Chondrocyte (in vitro differentiated cells): ENCODE data around the gene TIMM13. TPM values are rescaled to one million over a fixed set of nuclear protein-coding genes. Genes with fewer than 3 reads are reported as not detected.

ENCODE experiments used
- DNase-seq: peaks from one replicate; pipeline ENCODE4 v3.0.0; 2021; ENCODE audit warnings: mixed read lengths, low spot score
- H3K27ac Mint-ChIP-seq: one replicate; pipeline ENCODE4 v1.8.0; 2021; ENCODE audit warnings: mild to moderate bottlenecking, moderate library complexity, mixed read lengths; ENCODE audit not compliant: unreplicated experiment
- H3K27me3 Mint-ChIP-seq: 2 replicates; pipeline ENCODE4 v1.8.0; 2021; ENCODE audit warnings: low read depth, mixed read lengths
- H3K36me3 Mint-ChIP-seq: 2 replicates; pipeline ENCODE4 v1.8.0; 2021; ENCODE audit warnings: low read depth, mixed read lengths
- H3K4me1 Mint-ChIP-seq: 2 replicates; pipeline ENCODE4 v1.8.0; 2021; ENCODE audit warnings: low read depth, mild to moderate bottlenecking, mixed read lengths
- H3K4me3 Mint-ChIP-seq: one replicate; pipeline ENCODE4 v1.8.0; 2021; ENCODE audit warnings: mild to moderate bottlenecking, moderate library complexity, mixed read lengths; ENCODE audit not compliant: unreplicated experiment
- H3K9me3 Mint-ChIP-seq: 2 replicates; pipeline ENCODE4 v1.8.0; 2021; ENCODE audit warnings: low read depth, mixed read lengths
- CTCF ChIP-seq: fragments of 200-600 bp; sonication (generic); IDR thresholded peaks from 2 replicates; pipeline ENCODE4 v1.5.0; 2021; ENCODE audit warnings: antibody characterized with exemption, mild to moderate bottlenecking, moderate library complexity
- total RNA-seq: library from RNA; stranded (reverse); gene quantifications from 3 replicates; pipeline ENCODE4 v1.2.1, GENCODE V29; 2021

The TIMM13 gene
- total RNA-seq, 1 donor from 2014 or later: 74.6 TPM

DNA sequence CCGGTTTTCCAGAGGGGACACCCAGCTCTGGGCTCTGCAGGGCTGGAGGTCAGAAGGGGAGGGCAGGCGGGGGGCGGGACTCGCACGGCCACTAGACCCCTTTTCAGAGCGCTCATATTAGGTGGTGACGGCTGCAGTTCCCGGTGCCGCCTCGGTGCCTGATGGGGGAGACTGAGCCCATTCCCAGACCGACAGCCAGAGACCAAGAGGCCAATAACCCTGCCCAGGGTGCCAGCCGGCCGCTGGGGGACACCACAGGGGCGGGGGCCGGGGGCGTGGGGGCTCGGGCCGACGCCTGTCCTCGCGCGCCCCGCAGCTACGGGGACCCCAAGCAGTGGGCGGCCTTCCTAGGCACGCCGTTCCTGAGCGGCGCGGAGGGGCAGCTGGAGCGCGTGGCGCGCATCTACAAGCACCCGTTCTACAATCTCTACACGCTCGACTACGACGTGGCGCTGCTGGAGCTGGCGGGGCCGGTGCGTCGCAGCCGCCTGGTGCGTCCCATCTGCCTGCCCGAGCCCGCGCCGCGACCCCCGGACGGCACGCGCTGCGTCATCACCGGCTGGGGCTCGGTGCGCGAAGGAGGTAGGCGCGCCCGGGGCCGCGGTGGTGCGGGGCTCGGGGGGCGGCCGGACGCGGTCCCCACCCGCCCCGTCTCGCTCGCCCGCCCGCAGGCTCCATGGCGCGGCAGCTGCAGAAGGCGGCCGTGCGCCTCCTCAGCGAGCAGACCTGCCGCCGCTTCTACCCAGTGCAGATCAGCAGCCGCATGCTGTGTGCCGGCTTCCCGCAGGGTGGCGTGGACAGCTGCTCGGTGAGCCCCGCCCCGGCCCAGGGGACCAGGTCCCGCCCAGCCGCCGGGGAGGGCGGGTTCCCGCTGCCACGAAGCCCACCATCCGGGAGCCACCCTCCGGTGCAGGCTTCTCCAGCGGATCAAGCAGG is 2.4 kb downstream of the TIMM13 start:
- DNase-seq: no peak
- no peaks in the 10 kb centered on the region for H3K27me3 Mint-ChIP-seq
- peaks cover 17% of the 10 kb centered on the region for H3K4me1 Mint-ChIP-seq
- peak overlapping the region; percentile 92 for H3K4me3 Mint-ChIP-seq
- no peak overlapping the region for H3K27ac Mint-ChIP-seq
- no peaks in the 10 kb centered on the region for H3K9me3 Mint-ChIP-seq
- TF ChIP-seq CTCF: peak; percentile 74
- peaks cover 2% of the 10 kb centered on the region for H3K36me3 Mint-ChIP-seq

- no peaks in the 10 kb centered on the region for H3K36me3 Mint-ChIP-seq
- H3K4me1 Mint-ChIP-seq: peaks cover 17% of the 10 kb centered on the region
- no peak overlapping the region for H3K4me3 Mint-ChIP-seq
- no peak overlapping the region for H3K27ac Mint-ChIP-seq
- H3K27me3 Mint-ChIP-seq: no peaks in the 10 kb centered on the region
- TF ChIP-seq CTCF: no peak
- DNase-seq: no peak
- H3K9me3 Mint-ChIP-seq: no peaks in the 10 kb centered on the region
These were observed 3.3 kb downstream of the TIMM13 start for GRCh38 chr19:2423915-2424685.

GRCh38 chr19:2423071-2423914 is 4.1 kb downstream of the TIMM13 start:
- no peaks in the 10 kb centered on the region for H3K9me3 Mint-ChIP-seq
- H3K4me1 Mint-ChIP-seq: peaks cover 17% of the 10 kb centered on the region
- DNase-seq: no peak
- TF ChIP-seq CTCF: no peak
- no peaks in the 10 kb centered on the region for H3K36me3 Mint-ChIP-seq
- no peaks in the 10 kb centered on the region for H3K27me3 Mint-ChIP-seq
- H3K27ac Mint-ChIP-seq: no peak overlapping the region
- H3K4me3 Mint-ChIP-seq: no peak overlapping the region

DNA sequence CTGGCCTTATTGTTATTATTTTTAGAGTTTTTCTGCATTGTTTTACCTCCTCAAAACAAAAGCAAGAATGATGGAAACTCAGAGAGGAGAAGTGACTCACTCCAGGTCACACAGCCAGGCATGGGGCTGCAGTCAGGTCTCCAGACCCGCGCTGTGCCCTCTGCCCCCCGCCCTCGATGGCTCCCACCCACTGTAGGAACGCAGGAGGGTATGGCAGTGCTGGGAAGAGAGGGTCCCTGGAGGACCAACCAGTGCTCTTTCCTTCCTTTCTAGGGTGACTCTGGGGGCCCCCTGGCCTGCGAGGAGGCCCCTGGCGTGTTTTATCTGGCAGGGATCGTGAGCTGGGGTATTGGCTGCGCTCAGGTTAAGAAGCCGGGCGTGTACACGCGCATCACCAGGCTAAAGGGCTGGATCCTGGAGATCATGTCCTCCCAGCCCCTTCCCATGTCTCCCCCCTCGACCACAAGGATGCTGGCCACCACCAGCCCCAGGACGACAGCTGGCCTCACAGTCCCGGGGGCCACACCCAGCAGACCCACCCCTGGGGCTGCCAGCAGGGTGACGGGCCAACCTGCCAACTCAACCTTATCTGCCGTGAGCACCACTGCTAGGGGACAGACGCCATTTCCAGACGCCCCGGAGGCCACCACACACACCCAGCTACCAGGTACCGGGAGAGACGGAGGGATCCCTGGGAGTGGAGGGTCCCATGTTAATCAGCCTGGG is 5.6 kb downstream of the TIMM13 start:
- Mint-ChIP-seq H3K9me3 (no peaks in the 10 kb centered on the region), H3K4me3 (no peak overlapping the region), H3K36me3 (peaks cover 2% of the 10 kb centered on the region), H3K27me3 (no peaks in the 10 kb centered on the region), H3K27ac (no peak overlapping the region), H3K4me1 (peaks cover 13% of the 10 kb centered on the region)
- no peak for DNase-seq
- TF ChIP-seq CTCF: no peak
